Hypothalamus (tissue), 51 donors: ENCODE data around the gene VPS41.
"Not testable (repeated sequence)": the region's sequence is repeated elsewhere in the genome, so short reads cannot be mapped to it uniquely, and the experiment has no call there.

Experiments used
- DNase-seq, 51 donors: peaks; one replicate each; lab custom pipeline; 2025; lab: John Stamatoyannopoulos, UW

The VPS41 gene

DNA sequence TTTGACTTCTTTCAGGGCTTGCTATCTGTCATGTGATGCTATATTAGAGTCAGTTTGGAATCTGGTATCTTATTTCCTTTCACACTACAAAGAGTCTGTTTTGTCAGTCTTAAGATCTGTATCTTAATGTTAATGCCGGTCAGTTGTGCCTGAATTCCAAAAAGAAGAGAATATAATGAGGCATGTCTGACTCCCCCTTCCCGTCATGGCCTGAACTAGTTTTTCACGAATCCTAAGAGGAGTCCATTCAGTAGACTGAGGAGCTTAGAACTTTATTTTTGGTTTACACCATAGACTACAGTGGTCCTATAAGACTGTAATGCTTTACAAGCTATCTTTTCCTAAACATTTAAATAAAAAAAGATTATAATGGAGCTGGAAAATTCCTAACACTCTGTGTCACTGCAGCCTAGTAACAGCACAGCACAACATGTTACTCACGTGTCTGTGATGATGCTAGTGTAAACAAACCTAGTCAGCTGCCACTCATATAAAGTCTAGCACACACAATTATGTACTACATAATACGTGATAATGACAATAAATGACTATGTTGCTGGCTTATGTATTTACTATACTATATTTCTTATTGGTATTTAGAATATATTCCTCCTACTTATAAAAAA lies 50.6 kb downstream of the VPS41 start:
- DNase-seq = no peak

DNA sequence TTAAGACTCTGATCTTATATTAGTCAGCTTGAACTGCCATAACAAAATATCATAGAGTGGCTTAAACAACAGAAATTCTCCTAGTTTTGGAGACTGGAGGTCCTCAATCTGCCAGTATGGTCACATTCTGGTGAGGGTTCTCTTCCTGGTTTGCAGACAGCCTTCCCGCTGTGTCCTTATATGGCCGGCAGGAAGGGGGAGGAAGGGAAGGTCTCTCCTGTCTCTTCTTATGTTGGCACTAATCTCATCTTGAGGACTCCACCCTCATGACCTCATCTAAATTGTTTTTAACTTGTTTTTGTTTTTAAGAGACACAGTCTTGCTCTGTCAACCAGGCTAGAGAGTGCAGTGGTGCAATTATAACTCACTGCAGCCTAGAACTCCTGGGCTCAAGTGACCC lies 53.1 kb downstream of the VPS41 start:
- DNase-seq = no peak

DNA sequence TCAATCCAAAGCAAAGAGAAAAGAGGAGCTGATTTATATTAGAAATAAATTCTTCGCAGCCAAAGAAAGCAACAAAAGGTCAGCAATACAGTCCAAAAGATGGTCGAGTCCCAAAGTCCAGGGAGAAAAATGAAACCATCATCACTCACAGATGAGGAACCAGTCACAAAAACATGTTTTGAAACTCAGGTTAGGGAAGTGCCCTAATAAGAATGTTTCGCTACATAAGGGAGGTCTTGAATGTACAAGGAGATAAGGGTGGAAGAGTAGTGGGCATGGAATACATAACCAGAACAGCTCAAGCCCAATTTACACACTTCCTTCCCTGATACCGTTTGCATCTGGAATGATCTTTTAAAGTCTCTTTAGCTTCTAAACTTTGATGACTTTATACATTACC lies 53.6 kb downstream of the VPS41 start:
- DNase-seq = no peak

DNA sequence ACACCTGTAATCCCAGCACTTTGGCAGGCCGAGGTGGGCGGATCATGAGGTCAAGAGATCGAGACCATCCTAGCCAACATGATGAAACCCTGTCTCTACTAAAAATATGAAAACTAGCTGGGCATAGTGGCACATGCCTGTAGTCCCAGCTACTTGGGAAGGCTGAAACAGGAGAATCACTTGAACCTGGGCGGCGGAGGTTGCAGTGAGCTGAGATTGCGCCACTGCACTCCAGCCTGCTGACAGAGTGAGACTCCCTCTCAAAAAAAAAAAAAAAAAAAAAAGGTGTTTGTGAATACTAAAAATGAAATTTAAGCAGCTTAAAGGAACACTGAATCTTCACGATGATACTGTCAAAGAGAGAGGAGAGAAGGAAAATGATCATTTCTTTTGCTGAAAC lies 54.0 kb downstream of the VPS41 start:
- not testable (repeated sequence) for DNase-seq

DNA sequence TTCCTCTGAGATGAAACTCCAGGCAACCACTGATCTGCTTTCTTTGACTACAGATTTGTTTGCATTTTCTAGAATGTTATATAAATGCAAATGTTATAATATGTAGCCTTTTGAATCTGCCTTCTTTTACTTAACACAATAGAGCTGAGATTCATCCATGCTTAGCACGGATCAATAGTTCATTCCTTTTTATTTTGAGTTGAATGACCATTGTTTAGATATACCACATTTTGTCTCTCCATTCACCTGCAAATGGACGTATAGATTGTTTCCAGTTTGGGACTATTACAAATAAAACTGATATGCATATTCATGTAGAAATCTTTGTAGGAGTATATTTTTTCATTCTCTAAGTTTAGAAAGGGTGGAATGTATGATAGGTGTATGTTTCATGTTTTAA lies 57.7 kb downstream of the VPS41 start:
- no peak for DNase-seq

DNA sequence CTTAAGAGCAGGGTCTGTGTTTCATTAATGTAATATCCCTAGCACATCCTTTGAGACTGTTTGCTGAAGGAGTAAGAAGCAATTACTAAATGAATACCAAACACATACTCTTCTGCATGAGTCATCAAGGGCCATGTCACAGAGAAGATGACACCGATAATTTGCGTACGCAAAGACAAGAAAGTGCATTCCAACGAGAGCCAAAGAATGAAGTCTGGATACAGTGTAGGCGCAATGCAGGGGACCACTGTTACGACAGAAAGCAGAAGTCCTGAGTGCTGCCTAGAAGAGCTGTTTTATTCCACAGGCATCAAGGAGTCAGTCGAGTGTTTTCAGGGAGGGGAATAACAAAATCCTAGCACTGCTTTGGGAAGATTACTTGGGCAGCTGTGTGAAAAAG lies 62.7 kb downstream of the VPS41 start:
- DNase-seq = no peak

DNA sequence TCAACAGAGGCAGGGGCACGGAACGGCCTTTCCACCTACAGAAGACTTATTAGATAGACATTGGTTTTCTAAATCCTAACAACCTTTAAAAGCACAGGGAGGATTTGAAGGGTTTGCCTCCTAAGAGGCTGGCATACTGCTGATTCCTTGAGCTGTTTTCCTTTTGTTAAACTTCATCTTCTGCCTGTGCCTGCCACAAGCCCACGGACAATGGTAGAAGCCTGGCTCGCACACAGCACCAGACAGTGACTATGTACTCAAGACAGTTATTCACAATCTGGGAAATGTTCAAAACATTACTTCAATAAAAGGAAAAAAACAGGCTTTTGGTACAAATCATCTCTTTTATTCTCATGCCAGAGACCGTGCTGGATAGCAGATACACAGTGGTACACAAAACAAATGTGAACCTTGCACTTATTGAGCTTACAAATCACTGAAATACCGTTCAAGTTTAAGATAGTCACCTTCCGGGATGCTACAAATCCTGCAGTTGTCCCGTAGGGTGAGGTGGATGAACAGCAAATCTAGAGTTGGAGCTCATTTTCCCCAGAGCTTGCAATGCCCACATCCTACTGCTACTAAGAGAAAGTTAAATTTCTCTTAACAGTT lies 63.9 kb downstream of the VPS41 start:
- no peak for DNase-seq

DNA sequence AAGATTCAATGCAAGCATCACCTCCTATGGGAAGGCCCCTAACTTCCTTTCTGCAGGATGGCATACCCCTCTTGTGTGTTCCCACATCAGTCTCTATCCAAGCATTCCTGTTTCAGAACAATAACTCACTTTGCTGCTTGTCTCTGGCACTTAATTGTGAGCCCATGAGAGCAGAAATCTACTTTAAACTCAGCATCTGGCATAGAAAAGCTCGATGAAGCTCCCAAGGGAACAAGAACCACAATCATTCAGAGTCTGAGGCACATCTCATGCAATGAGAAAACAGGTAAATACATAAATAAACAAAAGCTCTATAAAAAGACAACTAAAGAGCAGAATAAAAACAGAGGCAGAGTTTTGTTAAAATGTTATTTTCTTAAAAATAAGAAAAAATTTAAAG lies 66.2 kb downstream of the VPS41 start:
- DNase-seq = no peak

DNA sequence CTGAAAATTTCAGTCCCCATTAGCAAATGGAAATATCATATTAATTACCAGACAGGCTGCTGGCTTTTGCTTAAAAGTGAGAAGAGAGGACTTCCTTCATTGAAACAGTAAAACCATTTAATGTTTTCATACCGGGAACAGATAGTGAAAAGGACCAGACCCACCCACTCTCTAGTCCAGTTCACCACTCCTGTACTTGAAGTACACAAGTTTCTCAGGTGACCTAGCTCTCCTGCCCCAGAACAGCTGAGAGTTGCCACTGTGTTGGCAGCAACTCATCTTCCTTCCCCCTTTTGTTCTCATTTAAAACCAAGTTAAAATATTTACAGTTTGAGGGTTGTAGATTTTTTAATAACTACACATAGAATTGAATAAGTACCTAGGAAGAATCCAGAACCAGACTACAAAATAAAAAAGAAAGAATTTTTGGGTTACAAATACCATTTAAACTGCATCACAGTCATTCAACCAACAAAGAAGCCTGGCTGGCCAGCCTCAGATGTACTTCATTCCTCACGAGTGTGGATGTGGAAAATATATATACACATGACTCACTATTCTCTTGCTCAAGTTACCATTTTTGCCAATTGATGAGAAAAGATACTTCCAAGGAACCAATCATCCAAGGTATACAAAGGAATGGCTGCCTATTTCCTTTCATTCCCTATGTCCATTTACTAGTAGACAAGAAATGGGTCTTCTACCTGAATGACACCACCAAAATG lies 68.1 kb downstream of the VPS41 start:
- DNase-seq = no peak

DNA sequence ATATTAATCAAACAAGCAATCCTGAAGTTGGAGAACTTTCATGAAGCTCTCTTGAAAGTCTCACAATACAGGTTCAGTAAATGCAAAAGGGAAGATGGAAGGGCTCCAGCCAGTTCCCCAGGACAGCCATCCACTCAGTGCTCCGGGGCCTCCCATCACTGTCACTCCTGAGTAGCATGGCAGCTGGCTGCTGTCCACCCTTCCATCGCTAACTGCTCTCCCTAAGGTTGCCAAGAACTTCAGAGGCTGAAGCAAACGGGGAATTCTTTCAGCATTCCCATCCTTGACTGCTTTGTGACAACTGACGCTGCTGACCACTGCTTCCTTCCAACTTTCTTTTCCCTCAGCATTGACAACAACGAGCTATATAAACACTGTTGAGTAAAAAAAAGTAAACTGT lies 69.1 kb downstream of the VPS41 start:
- peak in 20 of 51 donors; percentile 2 to 52 (median 18) for DNase-seq

DNA sequence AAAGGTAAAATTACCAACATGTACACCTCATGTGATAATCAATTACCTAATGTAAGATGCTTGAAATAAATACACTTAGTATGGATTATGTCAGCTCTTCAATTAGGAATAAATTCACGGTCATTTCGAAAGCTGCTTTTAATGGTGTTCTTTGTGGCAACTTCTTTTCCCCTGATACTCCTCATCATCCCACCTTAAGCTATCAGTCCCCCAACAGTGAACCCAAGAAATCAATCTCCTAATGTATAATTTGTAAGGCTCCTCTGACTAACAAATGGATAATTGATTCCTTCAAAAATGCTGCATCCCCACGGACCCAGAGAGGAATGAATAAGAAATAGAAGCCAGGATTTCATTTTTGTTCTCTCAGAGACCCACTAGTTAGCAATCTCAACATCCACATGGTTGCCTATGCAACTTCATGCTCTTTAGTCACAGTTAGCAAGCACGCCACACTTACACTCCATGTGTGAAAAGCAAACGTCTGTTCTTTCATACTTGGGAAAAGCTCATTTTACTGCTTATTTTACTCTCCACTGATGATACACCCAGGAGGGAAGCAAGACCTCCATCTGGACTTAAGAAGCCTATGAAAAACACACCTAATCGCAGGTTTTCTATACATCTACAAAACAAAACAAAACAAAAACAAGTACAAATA lies 70.1 kb downstream of the VPS41 start:
- no peak for DNase-seq

DNA sequence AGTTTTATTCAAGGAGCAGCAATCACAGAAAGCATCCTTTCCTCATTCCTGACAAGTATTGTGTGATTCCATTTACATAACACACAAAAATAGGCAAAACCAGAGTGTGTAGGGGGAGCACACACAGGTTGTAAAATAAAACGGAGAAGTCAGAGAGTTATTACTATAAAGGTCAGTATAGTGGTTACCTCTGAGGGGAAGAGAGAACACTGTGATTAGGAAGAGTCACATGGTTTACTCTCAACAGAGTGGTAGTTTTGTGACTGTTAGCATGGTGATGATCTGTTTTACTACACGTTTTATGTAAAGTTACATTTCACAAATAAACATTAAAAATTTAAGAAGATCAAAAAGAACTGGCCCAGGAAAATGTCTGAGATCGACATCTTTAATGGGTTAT lies 74.6 kb downstream of the VPS41 start:
- DNase-seq = no peak

DNA sequence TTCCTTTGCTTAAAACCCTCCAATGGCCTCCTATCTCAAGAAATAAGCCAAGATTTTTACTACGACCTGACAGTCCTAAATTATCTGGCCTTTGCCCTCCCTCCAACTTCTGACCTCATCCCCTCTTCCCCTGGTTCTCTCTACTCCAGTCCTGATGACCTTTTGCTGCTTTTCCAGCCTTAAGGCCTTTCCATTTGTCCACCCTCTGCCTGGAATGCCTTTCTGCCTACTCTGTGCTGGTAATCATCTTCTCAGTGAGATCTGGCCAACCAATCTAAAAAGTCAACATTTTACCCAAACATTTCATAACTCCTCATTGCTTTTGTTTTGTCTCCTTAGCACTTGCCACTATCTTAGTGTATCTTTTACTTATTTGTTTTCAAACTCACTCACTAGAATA lies 75.7 kb downstream of the VPS41 start:
- DNase-seq = no peak

DNA sequence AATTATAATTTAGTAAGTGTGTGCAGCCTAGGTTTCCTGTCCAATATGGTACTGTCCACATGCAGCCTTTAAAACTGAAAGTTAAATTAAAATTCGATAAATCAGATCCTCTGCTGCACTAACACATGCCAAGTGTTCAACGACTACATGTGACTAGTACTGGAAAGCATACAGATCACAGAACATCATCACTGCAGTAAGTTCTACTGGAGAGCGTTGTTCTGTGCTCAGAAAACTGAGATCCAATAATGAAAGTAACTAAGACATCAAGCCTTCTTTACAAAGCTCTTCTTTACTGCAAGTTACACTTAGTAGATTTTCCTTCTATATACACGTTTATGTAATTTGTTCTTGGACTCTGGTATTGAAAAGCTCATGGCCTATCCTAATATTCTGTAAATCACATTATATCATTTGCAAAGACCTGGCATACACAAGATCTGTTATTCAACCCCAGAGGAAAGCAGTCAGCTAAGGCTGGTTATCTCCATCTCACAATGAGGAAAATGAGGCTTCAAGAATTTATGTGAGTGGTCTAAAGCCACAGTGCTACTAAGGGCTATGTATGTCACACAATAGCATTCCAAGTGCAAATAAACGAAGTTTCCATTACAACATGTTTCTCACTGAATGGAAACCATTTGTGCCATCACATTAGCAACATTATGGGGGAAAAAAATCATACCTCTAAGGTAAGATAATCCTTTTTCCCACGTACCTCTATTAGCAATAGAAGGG lies 77.6 kb downstream of the VPS41 start:
- DNase-seq = no peak

DNA sequence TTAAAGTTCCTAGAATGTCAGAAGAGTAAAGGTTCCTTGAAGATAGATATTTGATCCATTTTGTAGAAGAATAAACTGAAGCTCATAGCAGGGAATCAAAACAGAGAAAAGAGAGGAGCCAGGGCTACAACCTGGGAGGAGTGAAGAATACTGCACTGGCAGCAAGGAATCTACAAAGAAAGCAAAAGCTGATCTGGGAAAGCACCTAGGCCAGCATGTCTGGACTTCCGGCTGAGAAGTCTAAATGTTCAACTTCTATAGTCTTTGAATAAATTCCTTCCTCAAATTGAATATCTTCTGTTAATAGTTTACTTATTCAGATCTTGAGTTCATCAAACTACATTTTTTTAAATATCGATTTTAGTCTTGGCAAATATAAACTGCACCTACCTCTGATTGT lies 78.2 kb downstream of the VPS41 start:
- DNase-seq = no peak

DNA sequence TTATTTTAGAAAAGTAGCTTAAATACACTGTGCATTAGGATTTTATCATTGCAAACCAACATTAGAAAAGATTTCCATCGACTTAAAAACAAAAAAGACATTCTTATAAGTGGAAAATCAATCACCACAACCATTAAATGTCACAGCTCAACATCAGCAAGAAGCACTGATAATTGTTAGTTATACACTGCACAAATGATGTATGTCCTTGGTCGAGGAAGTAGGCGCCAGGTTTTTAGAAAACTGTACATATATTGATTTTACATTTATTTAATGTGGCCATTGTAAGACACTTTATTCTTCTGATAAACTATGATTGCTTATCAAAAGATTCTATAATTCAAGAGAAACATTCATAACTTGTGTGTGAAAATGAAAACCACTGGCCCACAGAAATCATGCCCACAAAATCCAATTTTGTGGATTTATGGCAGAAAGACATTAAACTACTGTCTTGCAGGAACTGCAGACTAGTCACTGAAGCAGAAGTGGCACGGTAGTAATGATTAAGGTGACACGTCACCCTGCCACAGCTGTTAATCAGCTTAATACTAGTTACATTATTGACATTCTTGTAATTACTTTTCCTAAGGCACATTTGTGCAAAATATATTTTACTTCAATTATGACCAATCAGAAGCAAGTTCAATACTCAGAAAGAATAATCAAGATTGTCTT lies 79.4 kb downstream of the VPS41 start:
- no peak for DNase-seq

DNA sequence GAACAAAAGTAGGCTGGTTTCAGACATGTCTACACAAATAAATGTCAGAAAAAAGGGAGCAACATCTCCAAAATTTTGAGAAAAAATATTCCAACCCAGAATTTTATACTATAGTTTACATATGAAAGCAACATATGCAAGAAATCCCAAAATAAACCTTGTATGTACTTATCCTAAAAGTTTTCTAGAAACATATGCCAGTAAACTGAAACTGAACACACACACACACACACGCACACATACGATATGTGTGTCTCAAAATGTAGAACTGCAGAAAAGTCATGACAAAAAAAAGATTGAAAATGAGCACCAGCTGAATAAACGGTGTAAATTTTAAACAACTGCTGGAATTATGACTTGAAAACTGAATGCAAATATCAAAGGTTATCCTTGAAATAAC lies 81.0 kb downstream of the VPS41 start:
- DNase-seq = no peak

DNA sequence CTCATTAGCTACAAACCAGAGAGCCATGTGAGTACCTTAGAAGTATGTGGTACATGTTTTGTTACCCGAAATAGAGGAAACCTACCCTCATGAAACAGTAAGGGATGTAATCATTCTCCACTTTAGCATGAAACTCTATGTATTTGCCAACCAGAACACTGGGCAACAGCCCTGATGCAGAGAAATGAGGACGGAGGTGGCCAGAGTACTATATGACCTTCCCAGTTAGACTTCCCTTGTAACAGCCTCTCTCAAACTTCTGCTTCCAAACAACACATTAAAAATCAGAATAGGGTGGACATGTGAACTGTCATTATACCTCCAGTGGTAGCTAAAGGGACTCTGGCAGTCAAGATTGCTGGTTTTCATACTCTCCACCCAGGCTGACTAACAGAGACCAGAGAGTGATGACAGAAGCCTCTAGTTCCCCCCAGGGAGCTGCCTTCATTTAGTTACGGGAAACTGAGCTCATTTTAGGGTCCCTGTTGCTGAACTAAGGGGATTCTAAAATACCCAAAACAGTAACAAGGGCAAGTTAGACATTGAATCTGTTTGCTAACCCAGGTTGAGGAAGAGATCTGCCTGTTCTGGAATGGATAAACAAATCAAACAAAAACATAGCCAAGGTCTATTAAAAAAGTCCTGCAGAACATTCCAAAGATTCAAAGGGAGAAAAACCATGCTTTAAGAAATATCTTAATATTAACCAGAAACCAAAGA lies 83.1 kb downstream of the VPS41 start:
- no peak for DNase-seq

DNA sequence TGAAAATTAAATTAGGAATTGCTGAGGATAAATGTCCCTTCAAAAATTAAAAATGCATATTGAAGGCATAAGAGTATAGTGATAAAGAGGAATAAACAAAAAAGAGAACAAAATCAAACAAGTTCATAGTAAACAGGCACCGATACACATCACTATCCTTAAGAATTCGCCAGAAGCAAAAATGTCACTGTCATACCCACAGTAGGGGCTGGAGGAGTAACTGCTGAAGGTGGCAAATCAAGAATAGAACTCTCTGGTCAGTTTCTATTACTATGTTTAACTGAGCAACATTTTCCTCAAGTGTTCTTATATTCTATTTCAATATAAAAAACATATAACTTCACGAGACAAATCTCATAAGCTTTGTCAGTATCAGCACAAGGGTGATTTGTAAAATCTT lies 84.0 kb downstream of the VPS41 start:
- no peak for DNase-seq

DNA sequence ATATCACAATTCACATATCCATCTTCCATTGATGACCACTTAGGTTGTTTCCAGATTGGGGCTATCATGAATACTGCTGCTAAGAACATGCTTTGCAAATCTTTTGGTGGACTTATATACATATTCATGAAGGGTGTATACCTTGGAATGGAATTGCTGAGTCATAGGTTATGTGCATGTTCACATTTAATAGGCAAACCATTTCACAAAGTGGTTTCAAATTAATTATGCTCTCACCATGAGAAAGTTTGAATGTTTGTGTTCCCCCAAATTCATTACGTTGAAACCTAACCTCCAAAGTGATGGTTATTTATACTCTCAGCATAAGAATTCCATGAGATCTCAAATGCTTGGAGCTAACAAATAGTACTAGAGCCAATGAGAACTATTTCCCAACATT lies 86.4 kb downstream of the VPS41 start:
- DNase-seq = no peak
